GM19452 (cell line): ENCODE measurements around the gene SH3BP5.

Experiments
- ATAC-seq: cut with Tn5 transposase; IDR thresholded peaks from one replicate; pipeline ENCODE4 v1.9.1; 2021; ENCODE audit not compliant: unreplicated experiment

The SH3BP5 gene

DNA sequence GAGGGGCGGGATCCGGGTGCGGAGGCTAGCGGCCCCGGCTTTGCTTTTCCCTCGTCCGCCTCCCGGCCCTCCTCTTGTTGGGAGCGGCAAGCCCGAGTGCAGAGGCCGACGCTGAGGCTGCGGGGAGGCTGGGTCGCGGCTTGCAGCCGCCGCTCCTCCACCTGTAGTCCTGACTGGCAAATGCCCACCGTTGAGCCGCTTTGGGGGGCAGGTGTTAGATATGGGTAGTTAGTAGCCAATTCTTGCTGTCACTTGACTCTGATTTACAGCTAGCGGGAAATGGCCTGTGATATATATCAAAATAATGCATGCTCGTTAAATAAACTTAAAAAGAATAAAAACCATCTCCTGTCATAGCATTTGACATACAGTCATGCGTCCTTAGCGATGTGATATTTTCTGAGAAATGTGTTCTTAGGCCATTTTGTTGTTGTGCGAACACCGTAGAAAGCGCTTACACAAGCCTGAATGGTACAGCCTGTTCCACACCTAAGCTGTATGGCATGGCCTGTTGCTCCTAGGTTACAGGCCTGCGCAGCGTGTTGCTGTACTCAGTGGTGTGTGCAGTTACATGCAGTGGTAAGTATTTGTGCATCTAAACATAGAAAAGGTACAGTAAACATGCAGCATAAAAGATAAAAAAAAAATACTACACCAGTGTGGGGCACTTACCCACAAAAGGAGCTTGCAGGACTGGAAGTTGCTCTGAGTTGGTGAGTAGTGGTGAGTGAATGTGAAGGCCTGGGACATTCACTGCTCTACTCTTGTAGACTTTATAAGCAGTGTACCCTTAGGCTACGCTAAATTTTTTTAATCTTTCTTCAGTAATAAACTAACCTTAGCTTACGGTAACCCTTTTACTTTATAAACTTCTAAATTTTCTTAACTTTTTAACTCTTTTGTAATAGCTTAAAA lies 125.5 kb downstream of the SH3BP5 start:
- no peak for ATAC-seq

DNA sequence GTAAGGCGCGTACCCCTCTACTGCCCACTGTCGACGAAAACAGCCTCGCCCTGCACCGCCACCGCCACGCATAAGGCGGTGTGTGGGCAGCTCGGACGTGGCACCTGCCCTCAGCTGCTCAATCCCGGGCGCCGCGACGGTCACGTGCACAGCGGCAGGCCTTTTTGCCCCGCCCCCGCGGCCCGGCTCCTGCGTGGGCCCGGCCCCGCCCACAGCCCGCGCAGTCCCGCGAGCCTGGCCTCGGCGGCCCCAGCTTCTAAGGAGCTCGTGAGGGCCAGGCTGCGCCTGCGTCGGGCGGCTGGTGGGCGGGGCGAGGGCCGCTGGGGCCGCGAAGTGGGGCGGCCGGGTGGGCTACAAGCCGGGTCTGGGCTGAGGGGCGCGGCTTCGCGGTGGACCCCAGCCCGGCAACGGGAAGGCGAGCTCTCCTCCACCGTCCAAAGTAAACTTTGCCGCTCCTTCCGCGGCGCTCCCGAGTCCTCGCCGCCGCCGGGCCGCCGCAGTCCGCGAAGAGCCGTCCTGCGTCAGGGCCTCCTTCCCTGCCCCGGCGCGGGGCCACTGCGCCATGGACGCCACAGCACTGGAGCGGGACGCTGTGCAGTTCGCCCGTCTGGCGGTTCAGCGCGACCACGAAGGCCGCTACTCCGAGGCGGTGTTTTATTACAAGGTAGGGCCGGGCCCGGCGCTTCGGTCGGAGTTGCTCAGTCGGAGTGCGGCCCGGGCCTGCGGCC lies 126.3 kb downstream of the SH3BP5 start, which contains the start of gene CAPN7:
CAPN7 (plus strand) TSS at position 313 of the 728 bp plus-strand sequence; CDS start at position 563, 250 bp downstream.
- ATAC-seq: peak; percentile 93

- ATAC-seq: no peak
Measured at GRCh38 chr3:15205482-15205933, 126.9 kb downstream of the SH3BP5 start.
